C4-2B (cell line): Measurements from ENCODE around the gene PRR7.

ENCODE experiments used
- ZFX ChIP-seq: fragments of 450-650 bp; IDR thresholded peaks from 2 replicates; pipeline ENCODE4 v1.6.1; 2017
- TF ChIP-seq, protein P1 (sequence below): fragments of 450-650 bp; conservative IDR thresholded peaks from 2 replicates; pipeline ENCODE4 v1.5.1; 2017; ENCODE audit warnings: mild to moderate bottlenecking

DNA sequence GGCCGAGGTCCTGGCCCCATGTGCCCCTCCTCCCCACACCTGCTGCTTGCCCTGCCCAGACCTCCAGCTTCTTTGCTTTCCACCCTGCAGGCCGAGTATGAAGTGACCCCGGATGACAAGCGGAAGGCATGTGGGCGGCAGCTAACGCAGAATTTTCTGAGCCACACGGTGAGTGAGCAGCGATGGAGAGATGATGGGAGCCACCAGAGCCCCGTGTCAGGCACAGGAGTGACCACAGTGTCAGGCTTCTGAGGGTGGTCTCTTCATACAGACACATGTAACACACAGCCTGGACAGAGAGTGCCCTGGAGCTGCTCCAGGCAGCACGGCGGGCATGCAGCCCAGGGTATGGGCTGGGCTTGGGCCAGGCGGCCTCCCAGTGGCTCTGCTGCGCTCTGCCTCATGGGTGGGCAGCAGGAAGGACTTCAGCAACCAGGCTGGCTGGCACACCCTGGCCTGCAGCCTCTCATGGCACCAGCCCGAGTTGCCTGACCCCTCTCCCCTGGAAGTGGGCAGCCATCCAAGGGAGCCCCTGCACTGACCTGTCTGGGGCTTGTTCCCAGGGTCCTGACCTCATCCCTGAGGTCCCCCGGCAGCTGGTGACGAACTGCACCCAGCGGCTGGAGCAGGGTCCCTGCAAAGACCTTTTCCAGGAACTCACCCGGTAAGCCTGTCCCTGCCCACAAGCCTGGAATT, 14.3 kb upstream of the PRR7 start:
- TF ChIP-seq, protein P1, sequence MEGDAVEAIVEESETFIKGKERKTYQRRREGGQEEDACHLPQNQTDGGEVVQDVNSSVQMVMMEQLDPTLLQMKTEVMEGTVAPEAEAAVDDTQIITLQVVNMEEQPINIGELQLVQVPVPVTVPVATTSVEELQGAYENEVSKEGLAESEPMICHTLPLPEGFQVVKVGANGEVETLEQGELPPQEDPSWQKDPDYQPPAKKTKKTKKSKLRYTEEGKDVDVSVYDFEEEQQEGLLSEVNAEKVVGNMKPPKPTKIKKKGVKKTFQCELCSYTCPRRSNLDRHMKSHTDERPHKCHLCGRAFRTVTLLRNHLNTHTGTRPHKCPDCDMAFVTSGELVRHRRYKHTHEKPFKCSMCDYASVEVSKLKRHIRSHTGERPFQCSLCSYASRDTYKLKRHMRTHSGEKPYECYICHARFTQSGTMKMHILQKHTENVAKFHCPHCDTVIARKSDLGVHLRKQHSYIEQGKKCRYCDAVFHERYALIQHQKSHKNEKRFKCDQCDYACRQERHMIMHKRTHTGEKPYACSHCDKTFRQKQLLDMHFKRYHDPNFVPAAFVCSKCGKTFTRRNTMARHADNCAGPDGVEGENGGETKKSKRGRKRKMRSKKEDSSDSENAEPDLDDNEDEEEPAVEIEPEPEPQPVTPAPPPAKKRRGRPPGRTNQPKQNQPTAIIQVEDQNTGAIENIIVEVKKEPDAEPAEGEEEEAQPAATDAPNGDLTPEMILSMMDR, result no peak
- TF ChIP-seq ZFX, result no peak
